BLaER1 treated with 17β-estradiol and CSF1 and Interleukin-3, amounts not matched to agents 10 nM and 100 nM (cell line): ENCODE measurements around the gene RHOBTB3.
"Not testable (repeated sequence)": the region's sequence is repeated elsewhere in the genome, so short reads cannot be mapped to it uniquely, and the experiment has no call there.

Experiments
- H3K27ac ChIP-seq, 11 experiments: shearing (Covaris generic); formaldehyde crosslinking; 2 replicates each; pipeline ENCODE4 v1.8.1; 2022
- H3K27me3 ChIP-seq, 11 experiments: shearing (Covaris generic); formaldehyde crosslinking; 2 replicates each; pipeline ENCODE4 v1.8.1; 2022
- H3K36me3 ChIP-seq, 11 experiments: shearing (Covaris generic); formaldehyde crosslinking; 2 replicates each; pipeline ENCODE4 v1.8.1; 2022
- H3K4me1 ChIP-seq, 10 experiments: shearing (Covaris generic); formaldehyde crosslinking; 2 replicates each; pipeline ENCODE4 v1.8.1; 2022
- H3K4me2 ChIP-seq, 11 experiments: shearing (Covaris generic); formaldehyde crosslinking; 2 replicates each; pipeline ENCODE4 v1.8.1; 2022
- H3K4me3 ChIP-seq, 10 experiments: shearing (Covaris generic); formaldehyde crosslinking; 2 replicates each; pipeline ENCODE4 v1.8.1; 2022
- H3K9ac ChIP-seq, 11 experiments: shearing (Covaris generic); formaldehyde crosslinking; 2 replicates each; pipeline ENCODE4 v1.8.1; 2022
- H3K9me3 ChIP-seq, 11 experiments: shearing (Covaris generic); formaldehyde crosslinking; replicated peaks in 1 of 11; 2 replicates each; pipeline ENCODE4 v1.8.1; 2022
- H4K20me1 ChIP-seq, 11 experiments: shearing (Covaris generic); formaldehyde crosslinking; 2 replicates each; pipeline ENCODE4 v1.8.1; 2022
- Cebpa-rat ChIP-seq, 11 experiments: shearing (Covaris generic); IDR thresholded peaks; 2 replicates each; pipeline ENCODE4 v1.8.1; 2022

RHOBTB3 gene

GRCh38 chr5:95835682-95836385, 104.7 kb downstream of the RHOBTB3 start:
- Histone ChIP-seq H3K4me2 (peak overlapping the region; percentile 88 to 99 (median 97)), H3K9me3 (peaks cover 0 to 9% (median 0%) of the 10 kb centered on the region in 11 experiments; a peak in 3 of 22 replicates), H3K4me3 (peak overlapping the region; percentile 51 to 73 (median 59)), H3K36me3 (no peaks in the 10 kb centered on the region), H3K27me3 (no peaks in the 10 kb centered on the region), H4K20me1 (no peaks in the 10 kb centered on the region), H3K4me1 (peaks cover 32 to 86% (median 79%) of the 10 kb centered on the region in 10 experiments), H3K27ac (peak overlapping the region; percentile 71 to 98 (median 96)), H3K9ac (peak overlapping the region; percentile 80 to 94 (median 86))
- no peak for TF ChIP-seq Cebpa-rat (IDR thresholded peaks at IDR 0.05)

GRCh38 chr5:95836544-95836943, 105.4 kb downstream of the RHOBTB3 start:
- TF ChIP-seq Cebpa-rat (IDR thresholded peaks at IDR 0.05) = no peak
- H4K20me1 ChIP-seq = no peaks in the 10 kb centered on the region
- peak overlapping the region; percentile 80 to 94 (median 86); a peak in 19 of 22 replicates for H3K9ac ChIP-seq
- H3K27ac ChIP-seq = peak overlapping the region; percentile 71 to 98 (median 96)
- peak overlapping the region in 8 of 10 experiments; percentile 51 to 73 (median 62); a peak in 14 of 20 replicates for H3K4me3 ChIP-seq
- peaks cover 32 to 89% (median 86%) of the 10 kb centered on the region in 10 experiments for H3K4me1 ChIP-seq
- peak overlapping the region; percentile 88 to 99 (median 97) for H3K4me2 ChIP-seq
- peaks cover 0 to 7% (median 0%) of the 10 kb centered on the region in 11 experiments; a peak in 2 of 22 replicates for H3K9me3 ChIP-seq
- no peaks in the 10 kb centered on the region for H3K27me3 ChIP-seq
- no peaks in the 10 kb centered on the region for H3K36me3 ChIP-seq

GRCh38 chr5:95836971-95837370, 105.8 kb downstream of the RHOBTB3 start:
- Histone ChIP-seq H3K9ac (peak overlapping the region in 6 of 11 experiments; percentile 80 to 94 (median 88); a peak in 8 of 22 replicates), H3K4me2 (peak overlapping the region; percentile 88 to 99 (median 97); a peak in 21 of 22 replicates), H3K27ac (peak overlapping the region; percentile 71 to 98 (median 96)), H3K4me3 (peak overlapping the region in 5 of 10 experiments; percentile 51 to 73 (median 65); a peak in 8 of 20 replicates), H3K4me1 (peaks cover 35 to 90% (median 86%) of the 10 kb centered on the region in 10 experiments)
- not testable (repeated sequence) for H3K9me3 ChIP-seq, H4K20me1 ChIP-seq, H3K36me3 ChIP-seq, H3K27me3 ChIP-seq

GRCh38 chr5:95837492-95837891, 106.4 kb downstream of the RHOBTB3 start:
- peak overlapping the region in 10 of 11 experiments; percentile 56 to 98 (median 90); a peak in 16 of 22 replicates for H3K27ac ChIP-seq
- H3K4me1 ChIP-seq = peaks cover 41 to 90% (median 86%) of the 10 kb centered on the region in 10 experiments
- H3K9me3 ChIP-seq = peaks cover 0 to 7% (median 0%) of the 10 kb centered on the region in 11 experiments; a peak in 2 of 22 replicates
- no peak for TF ChIP-seq Cebpa-rat (IDR thresholded peaks at IDR 0.05)
- H3K36me3 ChIP-seq = no peaks in the 10 kb centered on the region
- no peaks in the 10 kb centered on the region for H4K20me1 ChIP-seq
- H3K9ac ChIP-seq = no peak overlapping the region
- no peaks in the 10 kb centered on the region for H3K27me3 ChIP-seq
- peak overlapping the region in 7 of 11 experiments; percentile 2 to 97 (median 93); a peak in 12 of 22 replicates for H3K4me2 ChIP-seq
- H3K4me3 ChIP-seq = no peak overlapping the region

GRCh38 chr5:95838001-95838520, 106.9 kb downstream of the RHOBTB3 start:
- H3K4me2 ChIP-seq = peak overlapping the region in 7 of 11 experiments; percentile 2 to 97 (median 93); a peak in 13 of 22 replicates
- no peak overlapping the region for H3K9ac ChIP-seq
- peaks cover 44 to 90% (median 86%) of the 10 kb centered on the region in 10 experiments for H3K4me1 ChIP-seq
- H3K27me3 ChIP-seq = no peaks in the 10 kb centered on the region
- peak overlapping the region in 10 of 11 experiments; percentile 44 to 98 (median 87); a peak in 21 of 22 replicates for H3K27ac ChIP-seq
- no peaks in the 10 kb centered on the region for H4K20me1 ChIP-seq
- no peak overlapping the region for H3K4me3 ChIP-seq
- H3K36me3 ChIP-seq = no peaks in the 10 kb centered on the region
- peaks cover 0 to 7% (median 0%) of the 10 kb centered on the region in 11 experiments; a peak in 2 of 22 replicates for H3K9me3 ChIP-seq
- no peak for TF ChIP-seq Cebpa-rat (IDR thresholded peaks at IDR 0.05)

- H4K20me1 ChIP-seq = no peaks in the 10 kb centered on the region
- no peak for TF ChIP-seq Cebpa-rat (IDR thresholded peaks at IDR 0.05)
- H3K27me3 ChIP-seq = no peaks in the 10 kb centered on the region
- H3K9me3 ChIP-seq = peaks cover 0 to 5% (median 0%) of the 10 kb centered on the region in 11 experiments; a peak in 1 of 22 replicates
- H3K9ac ChIP-seq = peak overlapping the region in 2 of 11 experiments; percentile 7 to 12; a peak in 1 of 22 replicates
- H3K4me1 ChIP-seq = peaks cover 44 to 89% (median 86%) of the 10 kb centered on the region in 10 experiments
- H3K36me3 ChIP-seq = no peaks in the 10 kb centered on the region
- no peak overlapping the region for H3K4me3 ChIP-seq
- H3K27ac ChIP-seq = peak overlapping the region in 10 of 11 experiments; percentile 44 to 98 (median 87); a peak in 20 of 22 replicates
- peak overlapping the region in 10 of 11 experiments; percentile 4 to 97 (median 78); a peak in 15 of 22 replicates for H3K4me2 ChIP-seq
These were observed 107.4 kb downstream of the RHOBTB3 start for GRCh38 chr5:95838556-95838955.

GRCh38 chr5:95839658-95840057, 108.5 kb downstream of the RHOBTB3 start:
- peak overlapping the region; percentile 7 to 98 (median 86); a peak in 19 of 22 replicates for H3K27ac ChIP-seq
- no peaks in the 10 kb centered on the region for H3K9me3 ChIP-seq
- H3K9ac ChIP-seq = no peak overlapping the region; a peak in 1 of 22 replicates
- H4K20me1 ChIP-seq = no peaks in the 10 kb centered on the region
- H3K36me3 ChIP-seq = no peaks in the 10 kb centered on the region
- H3K4me3 ChIP-seq = no peak overlapping the region
- peaks cover 39 to 92% (median 89%) of the 10 kb centered on the region in 10 experiments for H3K4me1 ChIP-seq
- H3K4me2 ChIP-seq = peak overlapping the region in 7 of 11 experiments; percentile 31 to 97 (median 93); a peak in 12 of 22 replicates
- H3K27me3 ChIP-seq = no peaks in the 10 kb centered on the region
- TF ChIP-seq Cebpa-rat (IDR thresholded peaks at IDR 0.05) = no peak

- Histone ChIP-seq H3K4me3 (0 out of 20 replicates have a peak overlapping the region, but pooled peaks of 1 of the 10 experiments have one; percentile 21), H3K9ac (peak overlapping the region in 6 of 11 experiments; percentile 2 to 51 (median 24); a peak in 7 of 22 replicates), H3K4me2 (peak overlapping the region in 10 of 11 experiments; percentile 61 to 97 (median 72); a peak in 20 of 22 replicates), H3K27me3 (no peaks in the 10 kb centered on the region), H3K27ac (peak overlapping the region; percentile 60 to 98 (median 86)), H3K9me3 (no peaks in the 10 kb centered on the region), H3K36me3 (no peaks in the 10 kb centered on the region), H4K20me1 (no peaks in the 10 kb centered on the region), H3K4me1 (peaks cover 29 to 100% (median 87%) of the 10 kb centered on the region in 10 experiments)
- no peak for TF ChIP-seq Cebpa-rat (IDR thresholded peaks at IDR 0.05)
These were observed 110.0 kb downstream of the RHOBTB3 start for GRCh38 chr5:95840956-95841705.
